GM21717 (cell line): Measurements from ENCODE around the gene RCVRN.

Source experiments
- ATAC-seq: cut with Tn5 transposase; IDR thresholded peaks from one replicate; pipeline ENCODE4 v1.9.1; 2021; ENCODE audit warnings: mild to moderate bottlenecking, moderate library complexity; ENCODE audit not compliant: unreplicated experiment

Gene RCVRN

GRCh38 chr17:9899280-9900043 is 5.6 kb downstream of the RCVRN start:
- no peak for ATAC-seq

- no peak for ATAC-seq
Measured at GRCh38 chr17:9898812-9899211, 6.3 kb downstream of the RCVRN start.

- ATAC-seq = no peak
Measured at GRCh38 chr17:9897372-9897968, 7.6 kb downstream of the RCVRN start.

- ATAC-seq = no peak
Measured at GRCh38 chr17:9895923-9896322, 9.1 kb downstream of the RCVRN start.

- no peak for ATAC-seq
Measured at GRCh38 chr17:9894231-9894630, 10.8 kb downstream of the RCVRN start.

- no peak for ATAC-seq
Measured at GRCh38 chr17:9893411-9894012, 11.6 kb downstream of the RCVRN start.

- ATAC-seq = no peak
Measured at GRCh38 chr17:9890124-9890523, 14.9 kb downstream of the RCVRN start.

- ATAC-seq = no peak
Measured at GRCh38 chr17:9887508-9887907, 17.6 kb downstream of the RCVRN start.

GRCh38 chr17:9886141-9886930 is 18.7 kb downstream of the RCVRN start:
- no peak for ATAC-seq

GRCh38 chr17:9883451-9883850 is 21.6 kb downstream of the RCVRN start:
- no peak for ATAC-seq

- ATAC-seq = no peak
Measured at GRCh38 chr17:9880582-9880999, 24.5 kb downstream of the RCVRN start.

- no peak for ATAC-seq
Measured at GRCh38 chr17:9878786-9879525, 26.1 kb downstream of the RCVRN start.

GRCh38 chr17:9878356-9878755 is 26.7 kb downstream of the RCVRN start:
- no peak for ATAC-seq

- ATAC-seq = no peak
Measured at GRCh38 chr17:9875441-9875840, 29.6 kb downstream of the RCVRN start.

GRCh38 chr17:9874722-9875121 is 30.3 kb downstream of the RCVRN start:
- no peak for ATAC-seq

- ATAC-seq = no peak
Measured at GRCh38 chr17:9872852-9873251, 32.2 kb downstream of the RCVRN start.

GRCh38 chr17:9868552-9868951 is 36.5 kb downstream of the RCVRN start:
- no peak for ATAC-seq

- no peak for ATAC-seq
Measured at GRCh38 chr17:9865586-9865985, 39.5 kb downstream of the RCVRN start.

GRCh38 chr17:9862949-9863348 is 42.1 kb downstream of the RCVRN start:
- no peak for ATAC-seq

GRCh38 chr17:9862220-9862619 is 42.9 kb downstream of the RCVRN start:
- no peak for ATAC-seq

GRCh38 chr17:9860851-9861250 is 44.2 kb downstream of the RCVRN start:
- ATAC-seq = no peak
